Activated CD4-positive, alpha-beta T cell treated with anti-CD3 and anti-CD28 coated beads, Interleukin-2, amount 10 ng/mL, durations not matched to agents 24 days and 14 days (primary cell): ENCODE results near the gene LRRC38. TPM values are rescaled to one million over a fixed set of nuclear protein-coding genes. Genes with fewer than 3 reads are reported as not detected.
"Not testable (repeated sequence)": the region's sequence is repeated elsewhere in the genome, so short reads cannot be mapped to it uniquely, and the experiment has no call there.

ENCODE experiments used
- DNase-seq: peaks from one replicate; pipeline ENCODE4 v3.0.0; 2022
- H3K27ac Mint-ChIP-seq: one replicate; pipeline ENCODE4 v1.8.0; 2022; ENCODE audit warnings: mild to moderate bottlenecking, mixed read lengths
- H3K27me3 Mint-ChIP-seq: one replicate; pipeline ENCODE4 v1.8.0; 2022; ENCODE audit warnings: mixed read lengths
- H3K36me3 Mint-ChIP-seq: one replicate; pipeline ENCODE4 v1.8.0; 2022; ENCODE audit warnings: low read depth, mild to moderate bottlenecking, mixed read lengths
- H3K4me1 Mint-ChIP-seq: one replicate; pipeline ENCODE4 v1.8.0; 2021; ENCODE audit warnings: mixed read lengths
- H3K4me3 Mint-ChIP-seq: one replicate; pipeline ENCODE4 v1.8.0; 2022; ENCODE audit warnings: mild to moderate bottlenecking, moderate library complexity, mixed read lengths
- H3K9me3 Mint-ChIP-seq: one replicate; pipeline ENCODE4 v1.8.0; 2021; ENCODE audit warnings: mixed read lengths
- intact Hi-C: fragments of 100-400 bp; cut with micrococcal nuclease; formaldehyde crosslinking; loops from one replicate; pipeline ENCODE4 v1.15.1; 2023
- total RNA-seq: library from RNA; stranded (reverse); gene quantifications from 2 replicates; pipeline ENCODE4 v1.2.3, GENCODE V29; 2022

Gene LRRC38
- total RNA-seq, 1 donor from 2014 or later, result not detected

GRCh38 chr1:13469343-13469742 lies 44.5 kb downstream of the LRRC38 start:
- Mint-ChIP-seq H3K27me3 (no peaks in the 10 kb centered on the region), H3K36me3 (no peaks in the 10 kb centered on the region), H3K4me3 (no peak overlapping the region), H3K9me3 (no peaks in the 10 kb centered on the region), H3K4me1 (no peaks in the 10 kb centered on the region), H3K27ac (no peak overlapping the region)
- no peak for DNase-seq
- intact Hi-C loops, result no loop called here

DNA sequence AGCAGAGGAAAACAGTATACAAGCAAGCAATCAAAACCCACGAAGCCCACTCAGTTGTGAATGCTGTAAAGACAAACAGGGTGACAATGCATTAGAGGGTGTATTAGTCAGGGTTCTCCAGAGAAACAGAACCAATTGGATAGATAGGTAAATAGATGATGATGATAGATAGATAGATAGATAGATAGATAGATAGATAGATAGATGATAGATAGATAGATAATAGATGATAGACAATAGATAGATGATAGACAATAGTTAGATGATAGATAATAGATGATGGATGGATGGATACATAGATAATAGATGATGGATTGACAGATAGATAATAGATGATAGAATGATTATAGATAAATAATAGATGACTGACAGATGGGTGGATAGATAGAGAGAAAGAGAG lies 48.3 kb downstream of the LRRC38 start:
- no peaks in the 10 kb centered on the region for H3K36me3 Mint-ChIP-seq
- no peak for DNase-seq

DNA sequence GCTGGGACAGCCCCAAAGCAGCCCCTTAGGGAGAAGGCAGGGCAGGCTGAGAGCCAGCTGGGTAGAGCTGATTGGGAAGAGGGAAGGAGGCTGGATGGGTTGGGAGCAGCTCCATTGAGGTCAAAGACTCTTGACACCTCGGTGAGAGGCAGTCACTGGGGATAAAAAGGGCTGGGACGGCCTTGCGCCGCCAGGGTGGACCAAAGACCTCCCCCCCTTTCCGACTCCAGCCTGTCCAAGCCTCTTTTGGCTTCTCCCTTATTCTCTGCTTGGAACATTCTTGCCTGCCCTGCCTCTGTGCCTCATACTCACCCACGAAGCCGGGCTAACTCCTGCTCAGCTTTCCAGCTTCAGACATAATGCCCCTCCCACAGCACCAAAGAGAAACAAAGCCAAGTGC lies 51.1 kb downstream of the LRRC38 start:
- no peaks in the 10 kb centered on the region for H3K9me3 Mint-ChIP-seq
- DNase-seq, result no peak

More for the DNA sequence above, 48.3 kb downstream of the LRRC38 start:
- Mint-ChIP-seq H3K4me1 (no peaks in the 10 kb centered on the region), H3K27ac (no peak overlapping the region), H3K4me3 (no peak overlapping the region), H3K27me3 (no peaks in the 10 kb centered on the region), H3K9me3 (no peaks in the 10 kb centered on the region)
- intact Hi-C loops, result no loop called here

DNA sequence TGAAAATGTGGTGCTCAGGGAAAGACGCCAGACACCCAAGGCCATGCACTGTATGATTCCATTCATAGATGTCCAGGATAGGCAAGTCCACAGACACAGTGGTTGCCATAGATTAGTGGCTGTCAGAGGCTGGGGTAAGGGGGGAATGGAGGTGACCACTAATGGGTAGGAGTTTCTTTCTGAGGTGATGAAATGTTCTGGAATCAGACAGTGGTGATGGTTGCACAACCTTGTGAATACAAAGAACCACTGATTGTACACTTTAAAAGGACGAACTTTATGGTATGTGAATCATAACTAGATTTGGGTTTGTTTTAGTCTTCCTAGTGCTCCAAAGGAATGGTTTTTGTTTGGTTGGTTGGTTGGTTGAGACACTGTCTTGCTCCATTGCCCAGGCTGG lies 51.8 kb downstream of the LRRC38 start:
- intact Hi-C loops, result no loop called here
- no peak for DNase-seq
- H3K4me3 Mint-ChIP-seq, result no peak overlapping the region
- no peak overlapping the region for H3K27ac Mint-ChIP-seq
- H3K36me3 Mint-ChIP-seq, result no peaks in the 10 kb centered on the region
- H3K9me3 Mint-ChIP-seq, result no peaks in the 10 kb centered on the region
- no peaks in the 10 kb centered on the region for H3K27me3 Mint-ChIP-seq
- H3K4me1 Mint-ChIP-seq, result no peaks in the 10 kb centered on the region

More for the DNA sequence above, 51.1 kb downstream of the LRRC38 start:
- intact Hi-C loops, result no loop called here
- no peaks in the 10 kb centered on the region for H3K4me1 Mint-ChIP-seq
- H3K36me3 Mint-ChIP-seq, result no peaks in the 10 kb centered on the region
- no peak overlapping the region for H3K4me3 Mint-ChIP-seq
- H3K27me3 Mint-ChIP-seq, result no peaks in the 10 kb centered on the region
- H3K27ac Mint-ChIP-seq, result no peak overlapping the region

DNA sequence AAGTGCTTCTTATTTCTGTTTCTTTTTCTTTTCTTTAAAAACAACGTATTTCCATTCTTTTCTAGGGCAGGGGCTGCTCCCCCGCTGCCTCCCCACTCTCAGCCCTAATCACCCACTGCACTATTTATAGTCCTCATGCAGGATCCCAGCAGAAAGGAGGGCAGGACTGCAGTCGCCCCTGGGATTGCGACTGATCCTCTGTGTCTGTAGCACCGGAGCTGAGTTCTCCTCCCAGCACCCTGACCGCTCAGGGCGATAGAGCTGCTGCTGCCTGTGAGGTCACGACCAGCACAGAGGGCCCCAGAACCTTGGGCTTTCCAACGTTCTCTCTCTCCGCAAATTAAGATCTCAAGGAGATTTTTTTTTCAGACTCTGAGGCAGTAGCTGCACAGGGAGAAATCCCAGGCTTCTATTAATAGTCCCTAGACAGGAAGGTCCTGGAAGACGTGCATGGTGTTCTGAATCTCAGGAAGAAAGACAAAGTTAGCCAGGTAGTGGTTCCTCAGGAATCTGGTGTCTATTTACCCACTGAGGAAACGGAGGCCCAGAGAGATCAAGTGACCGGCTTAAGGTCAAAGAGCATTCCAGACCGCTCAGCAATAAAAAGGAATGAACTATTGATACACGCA lies 56.8 kb downstream of the LRRC38 start:
- H3K9me3 Mint-ChIP-seq, result no peaks in the 10 kb centered on the region
- H3K4me3 Mint-ChIP-seq, result no peak overlapping the region
- no peaks in the 10 kb centered on the region for H3K4me1 Mint-ChIP-seq
- H3K36me3 Mint-ChIP-seq, result no peaks in the 10 kb centered on the region
- intact Hi-C loops, result no loop called here
- no peak for DNase-seq
- H3K27me3 Mint-ChIP-seq, result no peaks in the 10 kb centered on the region
- H3K27ac Mint-ChIP-seq, result no peak overlapping the region

DNA sequence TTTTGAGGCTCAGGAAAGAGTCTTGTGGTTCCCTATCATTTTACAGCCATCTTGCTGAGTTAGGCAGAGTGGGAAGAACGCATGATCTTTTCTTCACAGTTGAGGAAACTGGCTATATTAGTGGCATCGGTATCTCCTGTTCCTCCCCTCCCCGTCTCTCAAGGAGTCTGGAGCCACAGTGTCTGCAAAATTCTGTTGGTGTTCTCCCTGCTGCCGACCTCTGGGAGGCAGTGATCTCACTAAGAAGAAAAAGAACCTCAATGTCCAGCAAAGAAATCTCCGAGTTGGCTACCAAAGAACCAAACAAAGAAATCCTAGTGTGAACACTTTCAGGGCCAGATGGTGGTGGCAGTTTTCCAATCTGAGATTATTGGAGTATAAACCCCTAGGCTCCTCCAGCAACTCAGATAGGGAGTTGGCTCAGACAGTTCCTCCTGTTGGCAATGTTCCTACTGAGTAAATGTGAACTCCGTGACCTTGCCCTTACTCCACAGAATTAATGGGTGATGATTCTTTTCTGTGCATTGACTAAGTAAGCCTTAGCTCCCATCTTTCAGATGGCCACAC lies 62.3 kb downstream of the LRRC38 start:
- H3K4me1 Mint-ChIP-seq, result no peaks in the 10 kb centered on the region
- no peaks in the 10 kb centered on the region for H3K27me3 Mint-ChIP-seq
- DNase-seq, result no peak
- no peaks in the 10 kb centered on the region for H3K9me3 Mint-ChIP-seq
- H3K27ac Mint-ChIP-seq, result no peak overlapping the region
- H3K4me3 Mint-ChIP-seq, result no peak overlapping the region
- no peaks in the 10 kb centered on the region for H3K36me3 Mint-ChIP-seq
- intact Hi-C loops, result no loop called here

- DNase-seq, result no peak
- intact Hi-C loops, result no loop called here
- Mint-ChIP-seq H3K27me3 (no peaks in the 10 kb centered on the region), H3K27ac (no peak overlapping the region), H3K36me3 (no peaks in the 10 kb centered on the region), H3K4me3 (no peak overlapping the region), H3K4me1 (no peaks in the 10 kb centered on the region), H3K9me3 (no peaks in the 10 kb centered on the region)
These were observed 63.6 kb downstream of the LRRC38 start for GRCh38 chr1:13450204-13450603.

GRCh38 chr1:13443335-13443979 lies 70.3 kb downstream of the LRRC38 start:
- DNase-seq, result no peak
- H3K4me1 Mint-ChIP-seq, result no peaks in the 10 kb centered on the region
- no peaks in the 10 kb centered on the region for H3K27me3 Mint-ChIP-seq
- no peaks in the 10 kb centered on the region for H3K36me3 Mint-ChIP-seq
- H3K4me3 Mint-ChIP-seq, result no peak overlapping the region
- no peaks in the 10 kb centered on the region for H3K9me3 Mint-ChIP-seq
- H3K27ac Mint-ChIP-seq, result no peak overlapping the region
- intact Hi-C loops, result no loop called here

DNA sequence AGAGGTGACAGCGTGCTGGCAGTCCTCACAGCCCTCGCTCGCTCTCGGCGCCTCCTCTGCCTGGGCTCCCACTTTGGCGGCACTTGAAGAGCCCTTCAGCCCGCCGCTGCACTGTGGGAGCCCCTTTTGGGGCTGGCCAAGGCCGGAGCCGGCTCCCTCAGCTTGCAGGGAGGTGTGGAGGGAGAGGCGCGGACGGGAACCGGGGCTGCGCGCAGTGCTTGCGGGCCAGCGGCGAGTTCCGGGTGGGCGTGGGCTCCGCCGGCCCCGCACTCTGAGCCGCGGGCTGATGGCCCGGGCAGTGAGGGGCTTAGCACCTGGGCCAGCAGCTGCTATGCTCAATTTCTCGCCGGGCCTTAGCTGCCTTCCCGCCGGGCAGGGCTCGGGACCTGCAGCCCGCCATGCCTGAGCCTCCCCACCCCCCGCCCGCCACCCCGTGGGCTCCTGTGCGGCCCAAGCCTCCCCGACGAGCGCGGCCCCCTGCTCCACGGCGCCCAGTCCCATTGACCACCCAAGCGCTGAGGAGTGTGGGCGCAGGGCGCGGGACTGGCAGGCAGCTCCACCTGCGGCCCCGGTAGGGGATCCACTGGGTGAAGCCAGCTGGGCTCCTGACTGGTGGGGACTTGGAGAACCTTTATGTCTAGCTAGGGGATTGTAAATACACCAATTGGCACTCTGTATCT lies 74.6 kb downstream of the LRRC38 start:
- H3K27me3 Mint-ChIP-seq, DNase-seq, H3K4me3 Mint-ChIP-seq, H3K36me3 Mint-ChIP-seq, H3K27ac Mint-ChIP-seq, H3K9me3 Mint-ChIP-seq, intact Hi-C loops, H3K4me1 Mint-ChIP-seq: not testable (repeated sequence)

- no peak overlapping the region for H3K27ac Mint-ChIP-seq
- no peaks in the 10 kb centered on the region for H3K9me3 Mint-ChIP-seq
- no peak for DNase-seq
- H3K4me1 Mint-ChIP-seq, result no peaks in the 10 kb centered on the region
- H3K4me3 Mint-ChIP-seq, result no peak overlapping the region
- no peaks in the 10 kb centered on the region for H3K36me3 Mint-ChIP-seq
- intact Hi-C loops, result no loop called here
- no peaks in the 10 kb centered on the region for H3K27me3 Mint-ChIP-seq
These were observed 78.3 kb downstream of the LRRC38 start for GRCh38 chr1:13435458-13435857.

DNA sequence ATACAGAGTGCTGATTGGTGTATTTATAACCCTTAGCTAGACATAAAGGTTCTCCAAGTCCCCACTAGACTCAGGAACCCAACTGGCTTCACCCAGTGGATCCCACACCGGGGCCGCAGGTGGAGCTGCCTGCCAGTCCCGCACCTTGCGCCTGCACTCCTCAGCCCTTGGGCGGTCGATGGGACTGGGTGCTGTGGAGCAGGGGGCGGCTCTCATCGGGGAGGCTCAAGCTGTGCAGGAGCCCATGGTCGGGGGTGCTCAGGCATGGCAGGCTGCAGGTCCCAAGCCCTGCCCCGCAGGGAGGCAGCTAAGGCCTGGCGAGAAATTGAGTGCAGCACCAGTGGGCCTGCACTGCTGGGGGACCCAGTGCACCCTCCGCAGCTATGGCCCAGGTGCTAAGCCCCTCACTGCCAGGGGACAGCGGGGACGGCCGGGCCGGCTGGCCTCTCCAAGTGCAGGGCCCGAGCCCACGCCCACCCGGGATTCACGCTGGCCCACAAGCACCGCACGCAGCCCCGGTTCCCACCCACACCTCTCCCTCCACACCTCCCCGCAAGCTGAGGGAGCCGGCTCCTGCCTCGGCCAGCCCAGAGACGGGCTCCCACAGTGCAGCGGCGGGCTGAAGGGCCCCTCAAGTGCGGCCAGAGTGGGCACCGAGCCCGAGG lies 80.0 kb downstream of the LRRC38 start:
- H3K27me3 Mint-ChIP-seq, H3K36me3 Mint-ChIP-seq, H3K4me1 Mint-ChIP-seq, DNase-seq, intact Hi-C loops, H3K4me3 Mint-ChIP-seq, H3K27ac Mint-ChIP-seq, H3K9me3 Mint-ChIP-seq: not testable (repeated sequence)

GRCh38 chr1:13432251-13432650 lies 81.6 kb downstream of the LRRC38 start:
- no peak overlapping the region for H3K4me3 Mint-ChIP-seq

DNA sequence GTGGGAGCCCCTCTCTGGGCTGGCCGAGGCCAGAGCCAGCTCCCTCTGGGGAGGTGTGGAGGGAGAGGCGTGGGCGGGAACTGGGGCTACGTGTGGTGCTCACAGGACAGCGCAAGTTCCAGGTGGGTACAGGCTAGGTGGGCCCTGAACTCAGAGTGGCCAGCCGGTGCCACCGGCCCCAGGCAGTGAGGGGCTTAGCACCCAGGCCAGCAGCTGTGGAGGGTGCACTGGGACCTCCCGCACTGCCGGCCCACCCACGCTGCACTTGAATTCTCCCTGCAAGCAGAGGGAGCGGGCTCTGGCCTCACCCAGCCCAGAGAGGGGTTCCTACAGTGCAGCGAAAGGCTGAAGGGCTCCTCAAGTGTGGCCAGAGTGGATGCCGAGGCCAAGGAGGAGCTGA lies 83.3 kb downstream of the LRRC38 start:
- Mint-ChIP-seq H3K27me3 (no peaks in the 10 kb centered on the region), H3K4me1 (no peaks in the 10 kb centered on the region), H3K27ac (no peak overlapping the region), H3K36me3 (no peaks in the 10 kb centered on the region), H3K4me3 (no peak overlapping the region), H3K9me3 (no peaks in the 10 kb centered on the region)
- no peak for DNase-seq
- intact Hi-C loops, result no loop called here

More at GRCh38 chr1:13432251-13432650, 81.6 kb downstream of the LRRC38 start:
- Mint-ChIP-seq H3K9me3 (no peaks in the 10 kb centered on the region), H3K36me3 (no peaks in the 10 kb centered on the region), H3K27ac (no peak overlapping the region), H3K4me1 (no peaks in the 10 kb centered on the region), H3K27me3 (no peaks in the 10 kb centered on the region)
- no peak for DNase-seq
- intact Hi-C loops, result no loop called here
